Ramos (cell line): ENCODE data around the gene HDLBP.

Source experiments
- in situ Hi-C: fragments of 300-500 bp; cut with MboI; formaldehyde crosslinking; loops from one replicate; pipeline ENCODE4 v1.14.3; 2022; ENCODE audit warnings: low sequenced_read_pairs; ENCODE audit not compliant: unreplicated experiment

HDLBP gene, protein sequence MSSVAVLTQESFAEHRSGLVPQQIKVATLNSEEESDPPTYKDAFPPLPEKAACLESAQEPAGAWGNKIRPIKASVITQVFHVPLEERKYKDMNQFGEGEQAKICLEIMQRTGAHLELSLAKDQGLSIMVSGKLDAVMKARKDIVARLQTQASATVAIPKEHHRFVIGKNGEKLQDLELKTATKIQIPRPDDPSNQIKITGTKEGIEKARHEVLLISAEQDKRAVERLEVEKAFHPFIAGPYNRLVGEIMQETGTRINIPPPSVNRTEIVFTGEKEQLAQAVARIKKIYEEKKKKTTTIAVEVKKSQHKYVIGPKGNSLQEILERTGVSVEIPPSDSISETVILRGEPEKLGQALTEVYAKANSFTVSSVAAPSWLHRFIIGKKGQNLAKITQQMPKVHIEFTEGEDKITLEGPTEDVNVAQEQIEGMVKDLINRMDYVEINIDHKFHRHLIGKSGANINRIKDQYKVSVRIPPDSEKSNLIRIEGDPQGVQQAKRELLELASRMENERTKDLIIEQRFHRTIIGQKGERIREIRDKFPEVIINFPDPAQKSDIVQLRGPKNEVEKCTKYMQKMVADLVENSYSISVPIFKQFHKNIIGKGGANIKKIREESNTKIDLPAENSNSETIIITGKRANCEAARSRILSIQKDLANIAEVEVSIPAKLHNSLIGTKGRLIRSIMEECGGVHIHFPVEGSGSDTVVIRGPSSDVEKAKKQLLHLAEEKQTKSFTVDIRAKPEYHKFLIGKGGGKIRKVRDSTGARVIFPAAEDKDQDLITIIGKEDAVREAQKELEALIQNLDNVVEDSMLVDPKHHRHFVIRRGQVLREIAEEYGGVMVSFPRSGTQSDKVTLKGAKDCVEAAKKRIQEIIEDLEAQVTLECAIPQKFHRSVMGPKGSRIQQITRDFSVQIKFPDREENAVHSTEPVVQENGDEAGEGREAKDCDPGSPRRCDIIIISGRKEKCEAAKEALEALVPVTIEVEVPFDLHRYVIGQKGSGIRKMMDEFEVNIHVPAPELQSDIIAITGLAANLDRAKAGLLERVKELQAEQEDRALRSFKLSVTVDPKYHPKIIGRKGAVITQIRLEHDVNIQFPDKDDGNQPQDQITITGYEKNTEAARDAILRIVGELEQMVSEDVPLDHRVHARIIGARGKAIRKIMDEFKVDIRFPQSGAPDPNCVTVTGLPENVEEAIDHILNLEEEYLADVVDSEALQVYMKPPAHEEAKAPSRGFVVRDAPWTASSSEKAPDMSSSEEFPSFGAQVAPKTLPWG (N-terminal part only)

DNA sequence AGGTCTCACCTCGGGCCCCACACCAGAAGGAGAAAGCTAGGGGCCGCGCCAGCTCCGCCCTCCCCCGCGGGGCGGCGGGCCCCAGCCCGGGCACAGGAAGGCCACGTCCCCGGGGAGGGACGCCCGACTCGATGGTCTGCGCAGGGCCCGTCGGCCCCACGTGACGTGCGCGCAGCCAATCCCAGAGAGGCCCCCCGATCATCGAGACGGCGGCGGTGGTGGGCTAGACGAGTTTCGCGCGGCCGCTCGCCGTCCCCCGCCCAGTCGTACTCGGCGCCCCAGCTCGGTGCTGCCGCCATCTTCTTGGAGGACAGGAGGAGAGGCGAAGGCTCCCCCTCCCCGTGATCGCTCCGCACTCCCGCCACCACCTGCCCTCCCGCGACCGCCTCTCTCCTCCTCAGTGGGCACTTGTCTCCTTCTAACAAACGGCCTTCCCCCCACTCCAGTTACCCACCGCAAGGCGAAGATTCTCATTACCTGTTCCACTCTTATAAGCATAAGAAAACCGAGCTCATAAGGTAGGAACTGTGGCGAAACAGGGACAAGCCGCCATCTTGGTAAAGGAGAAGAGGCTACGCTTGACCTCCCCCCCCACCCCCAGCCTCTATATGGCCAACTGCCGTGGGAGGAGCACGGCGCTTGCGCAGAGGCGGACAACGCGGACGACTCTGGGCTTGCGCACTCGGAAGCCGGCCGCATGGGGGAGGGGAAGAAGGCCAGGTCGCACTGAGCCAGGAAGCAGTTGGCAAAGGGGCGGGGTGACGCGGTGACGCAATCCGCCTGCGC lies at the start of gene HDLBP:
Gene HDLBP (minus strand): TSS at position 580 of the 786 bp plus-strand sequence. CDS start 48,803 bp downstream, outside the sequence.
- in situ Hi-C loops, result no loop called here

DNA sequence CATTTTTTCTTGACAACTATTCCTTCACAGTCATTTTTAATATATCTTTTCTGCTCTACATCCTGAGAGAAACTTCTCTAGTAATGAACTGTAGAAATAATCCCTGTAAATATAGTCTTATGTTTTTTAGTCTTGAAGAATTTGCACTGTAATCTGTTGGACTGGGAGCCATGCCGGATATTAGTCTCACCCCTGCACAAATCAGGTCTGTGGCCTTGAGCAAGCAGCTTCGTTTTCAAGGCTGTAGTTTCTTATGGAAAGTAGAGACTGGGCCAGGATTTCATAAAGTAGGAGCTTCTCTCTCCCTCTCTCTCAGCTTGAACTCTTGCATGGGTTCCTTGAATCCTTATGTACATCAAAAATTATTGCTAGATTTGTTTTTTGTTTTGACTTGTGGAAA lies 49.3 kb upstream of the HDLBP start:
- in situ Hi-C loops, result no loop called here

DNA sequence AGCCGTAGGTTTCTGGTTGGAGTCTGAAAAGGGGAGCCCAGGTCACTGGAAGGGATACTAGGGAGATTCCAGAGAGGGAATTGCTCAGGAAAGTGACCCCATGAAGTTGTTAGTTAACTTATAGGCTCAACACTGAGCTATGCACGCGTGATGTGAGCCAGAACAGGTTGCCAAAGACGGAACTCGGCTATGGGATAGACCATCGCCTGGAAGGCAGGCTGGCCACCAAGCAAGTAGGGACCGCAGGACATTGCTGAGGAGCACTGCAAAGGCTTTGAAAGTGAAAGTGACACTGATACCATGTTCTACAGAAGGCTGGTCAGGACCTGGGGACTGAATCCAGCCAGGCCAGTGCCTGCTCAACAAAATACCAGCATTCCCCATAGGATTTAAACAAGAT lies 48.0 kb upstream of the HDLBP start:
- in situ Hi-C loops, result no loop called here

DNA sequence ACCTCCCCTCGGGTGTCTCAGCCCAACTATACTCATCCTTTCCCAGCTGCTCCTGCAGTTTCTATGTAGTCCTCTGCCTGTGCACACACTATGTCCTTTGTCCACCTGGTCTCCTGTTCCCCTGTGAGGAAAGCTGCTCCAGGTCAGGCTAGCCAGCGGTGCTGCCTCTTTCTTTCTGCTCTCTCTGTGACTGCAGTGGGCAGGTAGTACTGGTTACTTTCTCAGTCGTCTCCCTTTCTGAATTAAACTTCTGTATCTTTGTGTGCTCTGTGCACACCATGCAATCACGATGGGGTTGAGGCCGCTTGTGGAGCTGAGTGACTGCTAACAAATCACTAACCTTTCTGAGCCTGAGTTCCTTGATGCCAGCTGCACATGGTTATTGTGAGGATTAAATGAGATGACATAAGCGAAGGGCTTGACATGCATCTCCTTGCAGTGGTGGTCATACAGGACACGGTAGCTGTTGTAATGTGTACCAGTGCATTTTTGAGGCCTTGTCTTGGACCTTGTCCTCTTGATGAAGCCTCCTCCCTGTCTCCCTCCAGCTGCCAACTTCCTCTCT lies 44.1 kb upstream of the HDLBP start:
- in situ Hi-C loops, result loop anchor here (10.0 kb wide), 1 partner anchor 345 kb away; the partner anchor contains the start of gene ING5

DNA sequence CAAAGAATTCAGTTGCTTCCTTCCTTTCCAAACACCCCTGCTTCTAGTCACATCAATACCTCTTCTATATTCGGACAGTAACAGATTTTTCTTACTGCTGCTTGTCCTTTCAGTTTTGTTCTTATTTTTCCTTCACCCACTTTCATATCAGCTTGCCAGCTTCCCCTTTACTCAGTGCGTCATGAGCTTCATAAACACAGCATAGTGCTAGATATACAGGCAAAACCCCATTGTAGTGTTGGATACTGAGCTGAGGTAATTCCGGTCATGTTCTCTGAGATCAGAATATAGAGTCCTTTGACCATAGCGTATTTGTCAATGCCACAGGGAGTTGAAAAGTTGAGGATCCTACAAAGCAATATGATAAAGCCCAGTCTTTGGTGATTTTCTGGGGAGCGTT lies 43.0 kb upstream of the HDLBP start:
- in situ Hi-C loops, result loop anchor here (10.0 kb wide), 1 partner anchor 346 kb away; the partner anchor contains the start of gene ING5

DNA sequence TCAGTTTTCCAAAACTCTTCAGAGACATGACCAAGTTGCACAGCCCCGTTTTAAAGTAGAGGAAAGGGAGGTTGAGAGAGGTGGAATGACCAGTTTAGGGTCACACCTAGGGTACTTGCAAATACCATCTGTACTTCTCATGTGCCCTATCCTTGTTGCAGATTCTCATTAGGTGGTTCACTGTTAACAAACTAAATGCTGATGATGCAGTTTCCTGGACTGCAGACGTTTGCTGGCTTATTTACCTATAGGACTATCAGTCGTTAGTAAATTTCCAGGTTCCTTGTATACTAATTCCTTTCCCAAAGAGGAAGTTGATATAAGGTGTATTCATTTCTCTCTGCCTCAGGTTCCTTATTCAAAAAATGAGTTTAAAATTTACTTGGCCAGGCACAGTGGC lies 42.1 kb upstream of the HDLBP start:
- in situ Hi-C loops, result loop anchor here (10.0 kb wide), 1 partner anchor 347 kb away; the partner anchor contains the start of gene ING5

DNA sequence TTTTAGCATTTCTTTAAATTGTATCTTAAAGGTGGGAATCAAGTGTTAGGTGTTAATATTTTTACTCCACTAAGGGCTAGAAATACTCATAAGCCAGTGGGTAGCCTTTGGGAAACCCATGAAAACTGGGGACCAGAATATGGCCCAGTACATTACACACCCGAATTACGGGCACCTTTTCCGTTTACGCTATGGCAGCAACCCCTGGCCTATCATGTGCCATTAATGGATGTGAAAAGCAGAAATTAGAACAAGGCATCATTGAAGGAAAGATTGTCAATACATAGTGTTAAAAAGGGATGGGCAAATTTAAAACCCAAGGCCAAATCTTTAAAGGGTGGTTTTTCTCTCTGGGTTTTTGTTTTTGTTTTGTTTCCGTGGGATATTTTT lies 41.4 kb upstream of the HDLBP start:
- in situ Hi-C loops, result loop anchor here (10.0 kb wide), 1 partner anchor 348 kb away; the partner anchor contains the start of gene ING5

DNA sequence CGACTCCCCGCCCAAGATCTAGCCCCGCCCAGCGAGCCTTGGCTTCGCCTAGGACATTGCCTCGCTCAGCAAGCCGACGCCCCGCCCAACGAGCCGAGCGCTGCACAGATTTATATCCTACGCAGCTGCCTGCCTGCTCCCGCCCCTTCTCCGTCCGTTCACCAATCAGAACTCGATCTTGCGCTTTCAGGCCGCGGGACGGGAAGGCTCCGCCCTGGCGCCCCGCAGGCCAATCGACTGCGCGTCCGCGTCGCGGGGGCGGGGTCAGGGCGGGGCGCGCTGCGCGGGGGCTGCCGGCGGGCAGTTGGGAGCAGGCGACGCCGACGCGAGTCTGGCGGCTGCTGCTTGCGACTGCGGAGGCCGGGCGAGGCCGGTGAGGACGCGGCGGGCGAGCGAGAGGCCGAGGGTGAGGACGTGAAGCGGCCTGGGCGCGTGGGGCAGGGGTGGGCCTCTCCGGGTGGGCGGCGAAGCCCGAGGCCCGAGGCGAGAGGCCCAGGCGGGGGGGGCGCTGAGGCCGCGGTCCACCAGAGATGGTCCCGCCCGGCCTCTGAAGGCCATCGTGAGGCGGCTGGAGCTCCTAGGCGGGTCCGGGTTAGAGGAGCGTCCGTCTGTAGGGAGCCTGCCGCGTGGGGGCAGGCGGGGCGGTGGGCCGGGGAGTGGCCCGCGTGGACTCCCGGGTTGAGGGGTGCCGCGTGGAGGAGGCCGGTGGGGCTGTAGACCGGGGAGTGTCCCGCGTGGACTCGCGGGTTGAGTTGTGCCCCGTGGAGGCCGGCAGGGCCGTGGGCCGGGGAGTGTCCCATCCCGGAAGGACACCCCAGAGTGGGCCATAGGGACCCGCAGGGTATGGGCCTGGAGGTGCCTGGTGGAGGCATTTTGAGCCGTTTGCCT lies 40.8 kb upstream of the HDLBP start, which contains the start of gene FARP2:
Gene FARP2 (plus strand): TSS at position 303 of the 888 bp plus-strand sequence. CDS start 16,823 bp downstream, outside the sequence.
- in situ Hi-C loops, result loop anchor here (10.0 kb wide), 1 partner anchor 349 kb away; the partner anchor contains the start of gene ING5

DNA sequence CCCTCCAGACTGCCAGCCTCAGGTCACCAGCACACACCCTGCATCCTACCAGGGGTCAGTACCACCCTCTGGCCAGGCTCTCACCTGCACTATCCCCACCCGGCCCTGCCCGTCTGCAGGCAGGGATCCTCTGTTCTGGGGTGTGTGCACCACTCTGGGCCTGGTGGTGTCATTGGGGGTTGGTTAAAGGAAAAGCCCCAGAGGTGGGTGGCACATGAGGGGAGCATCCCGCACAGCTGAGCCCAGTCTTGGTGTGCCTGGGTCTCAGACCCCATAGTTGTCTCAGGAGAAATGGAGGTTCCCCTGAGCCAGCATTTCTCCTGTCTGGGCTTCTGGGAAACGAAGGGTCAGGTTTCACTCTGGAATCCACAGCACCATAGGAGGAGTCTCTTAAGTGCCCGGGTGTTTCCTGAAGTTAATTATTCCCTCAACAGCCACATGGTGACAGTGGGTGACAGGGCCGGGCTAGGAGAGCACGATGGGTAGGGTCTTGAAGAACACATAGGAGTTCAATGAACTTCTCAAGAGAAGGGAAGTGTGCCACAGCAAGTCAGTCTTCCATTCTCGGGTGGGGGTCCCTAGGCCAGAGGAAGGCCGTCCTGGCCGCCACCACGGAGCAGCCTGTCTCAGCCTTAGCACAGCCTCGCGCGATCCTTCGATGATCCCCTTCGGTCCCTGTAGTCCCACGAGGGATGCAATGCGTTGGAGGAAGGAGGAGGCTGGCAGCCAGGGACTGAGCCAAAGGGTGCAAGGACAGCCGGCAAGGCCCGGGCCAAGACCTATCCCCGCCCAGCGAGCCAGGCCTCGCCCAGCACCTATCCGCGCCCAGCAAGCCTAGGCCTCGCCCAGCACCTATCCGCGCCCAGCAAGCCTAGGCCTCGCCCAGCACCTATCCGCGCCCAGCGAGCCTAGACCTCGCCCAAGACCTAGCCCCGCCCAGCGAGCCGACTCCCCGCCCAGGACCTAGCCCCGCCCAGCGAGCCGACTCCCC lies 39.5 kb upstream of the HDLBP start:
- in situ Hi-C loops, result loop anchor here (10.0 kb wide), 1 partner anchor 350 kb away; the partner anchor contains the start of gene ING5

DNA sequence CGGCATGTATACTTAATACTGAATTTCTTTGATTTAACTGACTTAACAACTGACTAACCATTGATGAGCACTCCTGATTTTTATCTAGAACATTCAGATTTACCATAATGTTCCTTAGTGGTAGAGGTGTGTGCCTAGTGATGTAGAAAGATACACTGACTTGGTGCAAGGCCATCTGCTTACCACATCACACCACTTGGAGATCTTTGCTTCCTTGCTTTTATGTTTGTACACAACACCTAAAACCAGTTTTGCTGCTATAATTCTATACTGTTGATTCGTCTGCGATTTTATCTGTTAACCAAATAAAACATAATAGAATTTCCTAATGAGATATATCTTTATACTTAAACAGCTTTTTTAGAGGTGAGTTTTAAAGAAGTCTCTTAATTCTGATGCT lies 36.8 kb upstream of the HDLBP start:
- in situ Hi-C loops, result loop anchor here (10.0 kb wide), 1 partner anchor 353 kb away; the partner anchor contains the start of gene ING5

DNA sequence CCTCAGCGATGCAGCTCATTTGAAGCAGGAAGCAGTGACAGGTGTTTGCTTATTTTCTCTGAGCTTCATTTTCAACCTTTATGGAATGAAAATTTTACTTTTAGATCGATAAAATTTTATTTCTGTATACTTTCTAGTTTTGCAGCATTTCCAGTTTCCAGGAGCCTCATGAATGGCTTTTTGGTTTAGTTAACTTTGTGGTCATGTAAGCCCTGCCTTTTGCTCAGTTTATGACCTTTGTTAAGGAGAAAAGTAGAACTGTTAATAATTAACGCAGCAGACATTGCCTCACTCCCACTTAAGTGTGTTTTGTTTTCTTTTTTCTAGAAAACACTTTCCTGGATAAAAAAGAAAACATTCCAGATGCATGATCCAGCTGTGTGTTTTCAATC lies 36.2 kb upstream of the HDLBP start:
- in situ Hi-C loops, result loop anchor here (10.0 kb wide), 1 partner anchor 353 kb away; the partner anchor contains the start of gene ING5

DNA sequence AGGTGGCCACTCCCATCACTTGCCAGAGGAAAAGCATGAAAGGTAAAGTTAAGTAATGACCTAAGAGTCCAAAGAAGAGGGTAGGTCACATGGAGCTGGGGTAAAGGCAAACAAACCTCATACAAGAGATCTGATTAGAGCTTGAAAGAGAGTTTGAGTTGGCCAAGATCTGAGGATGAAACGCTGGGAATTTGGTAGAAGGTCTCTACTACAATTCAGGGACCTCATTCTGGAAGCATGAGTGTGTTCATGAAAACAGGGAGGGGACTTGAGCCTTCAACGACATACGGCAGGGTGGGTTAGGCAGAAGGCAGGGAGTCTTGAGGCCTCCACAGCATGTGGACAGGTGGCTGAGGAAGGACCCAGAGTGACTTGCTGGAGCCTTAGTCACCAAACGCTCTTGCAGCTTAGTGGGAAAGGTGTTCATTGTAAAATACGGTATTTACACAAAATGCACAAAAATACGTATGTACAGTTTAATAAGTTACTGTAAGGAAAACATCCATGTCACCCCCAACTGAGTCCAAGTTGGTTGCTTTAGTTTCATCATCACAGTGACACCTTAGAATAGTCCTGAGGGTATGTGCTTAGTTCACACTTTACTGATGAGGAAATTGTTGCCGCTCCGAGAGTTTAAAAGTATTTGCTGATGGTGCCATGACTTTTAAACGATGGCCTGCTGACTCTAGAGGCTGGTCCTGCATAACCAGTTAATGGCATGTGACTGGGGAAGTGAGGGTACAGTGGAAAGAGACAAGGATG lies 35.6 kb upstream of the HDLBP start:
- in situ Hi-C loops, result loop anchor here (10.0 kb wide), 1 partner anchor 354 kb away; the partner anchor contains the start of gene ING5

DNA sequence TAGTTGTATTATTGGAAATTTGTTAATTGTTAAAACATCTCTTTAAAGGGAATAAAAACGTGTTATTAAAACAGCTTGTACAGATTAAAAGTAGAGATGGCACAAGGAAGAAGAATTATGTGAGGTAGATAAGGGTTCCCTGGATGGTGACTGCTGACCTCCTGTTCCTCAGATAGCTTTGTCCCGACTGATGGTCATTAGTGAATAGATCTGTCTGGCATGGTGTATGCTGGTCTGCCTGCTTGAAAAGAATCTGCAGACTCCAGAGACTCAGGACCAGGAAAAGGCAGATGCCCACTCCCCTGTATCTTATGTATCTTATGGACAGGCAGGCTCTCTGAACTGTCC lies 35.0 kb upstream of the HDLBP start:
- in situ Hi-C loops, result loop anchor here (10.0 kb wide), 1 partner anchor 354 kb away; the partner anchor contains the start of gene ING5

DNA sequence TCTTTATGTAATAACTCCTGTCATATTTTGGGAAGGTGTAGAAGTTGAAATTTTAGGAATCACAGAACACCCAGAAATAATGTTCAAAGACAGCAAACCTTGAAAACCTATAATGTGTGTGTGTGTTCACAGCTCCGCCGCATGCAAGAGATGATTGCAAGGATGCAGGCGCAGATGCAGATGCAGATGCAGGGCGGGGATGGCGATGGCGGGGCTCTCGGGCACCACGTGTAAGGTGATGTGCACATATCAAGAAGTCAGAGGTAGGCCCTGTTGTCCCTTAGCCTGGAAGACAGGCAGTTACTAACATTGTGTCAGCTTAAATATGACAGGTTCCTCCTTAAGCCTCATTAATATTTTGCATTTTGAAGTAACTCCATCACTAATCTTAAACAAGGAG lies 34.5 kb upstream of the HDLBP start:
- in situ Hi-C loops, result loop anchor here (10.0 kb wide), 1 partner anchor 355 kb away; the partner anchor contains the start of gene ING5

DNA sequence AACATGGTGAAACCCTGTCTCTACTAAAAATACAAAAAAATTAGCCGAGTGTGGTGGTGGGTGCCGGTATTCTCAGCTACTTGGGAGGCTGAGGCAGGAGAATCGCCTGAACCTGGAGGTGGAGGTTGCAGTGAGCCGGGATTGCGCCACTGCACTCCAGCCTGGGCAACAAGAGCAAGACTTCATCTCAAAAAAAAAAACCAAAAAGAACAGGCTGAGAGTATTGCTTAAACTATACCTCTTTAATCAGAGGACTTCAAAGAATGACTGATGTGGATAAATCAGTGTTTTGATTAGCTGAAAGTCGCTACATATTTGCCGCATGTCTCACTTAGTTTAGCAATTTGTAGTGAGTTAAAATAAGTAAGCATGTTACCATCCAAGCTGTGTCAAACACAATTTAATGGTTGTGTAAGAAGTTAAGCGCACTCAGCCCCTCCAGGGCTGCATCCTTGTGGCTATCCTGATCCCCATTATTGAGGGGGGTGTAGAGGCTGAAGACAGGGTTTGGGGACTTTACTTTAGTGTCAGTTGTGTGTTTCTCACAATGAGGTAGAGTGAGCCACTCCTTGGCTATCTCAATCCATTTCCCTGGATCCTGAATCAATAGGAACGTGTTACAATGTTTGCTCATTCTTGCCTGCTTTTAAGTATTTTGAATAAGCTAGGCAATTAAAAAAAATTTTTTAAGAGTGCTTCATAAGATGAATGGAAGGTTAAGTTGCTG lies 29.6 kb upstream of the HDLBP start:
- in situ Hi-C loops, result no loop called here
